LHCN-M2 (cell line): Measurements from ENCODE around the gene ZBTB8A. TPM values are rescaled to one million over a fixed set of nuclear protein-coding genes. Genes with fewer than 3 reads are reported as not detected.

ENCODE experiments used
- DNase-seq: peaks from one replicate; pipeline ENCODE4 v3.0.0-alpha.2; 2012; ENCODE audit warnings: low read depth
- total RNA-seq: library from RNA; depleted of rRNA; stranded (reverse); fragments of >200 nt; gene quantifications from 2 replicates; pipeline ENCODE4 v1.2.3, GENCODE V29; 2014; rRNA removed

The ZBTB8A gene
- total RNA-seq, 1 experiment from 2014 or later, result 5.7 TPM

DNA sequence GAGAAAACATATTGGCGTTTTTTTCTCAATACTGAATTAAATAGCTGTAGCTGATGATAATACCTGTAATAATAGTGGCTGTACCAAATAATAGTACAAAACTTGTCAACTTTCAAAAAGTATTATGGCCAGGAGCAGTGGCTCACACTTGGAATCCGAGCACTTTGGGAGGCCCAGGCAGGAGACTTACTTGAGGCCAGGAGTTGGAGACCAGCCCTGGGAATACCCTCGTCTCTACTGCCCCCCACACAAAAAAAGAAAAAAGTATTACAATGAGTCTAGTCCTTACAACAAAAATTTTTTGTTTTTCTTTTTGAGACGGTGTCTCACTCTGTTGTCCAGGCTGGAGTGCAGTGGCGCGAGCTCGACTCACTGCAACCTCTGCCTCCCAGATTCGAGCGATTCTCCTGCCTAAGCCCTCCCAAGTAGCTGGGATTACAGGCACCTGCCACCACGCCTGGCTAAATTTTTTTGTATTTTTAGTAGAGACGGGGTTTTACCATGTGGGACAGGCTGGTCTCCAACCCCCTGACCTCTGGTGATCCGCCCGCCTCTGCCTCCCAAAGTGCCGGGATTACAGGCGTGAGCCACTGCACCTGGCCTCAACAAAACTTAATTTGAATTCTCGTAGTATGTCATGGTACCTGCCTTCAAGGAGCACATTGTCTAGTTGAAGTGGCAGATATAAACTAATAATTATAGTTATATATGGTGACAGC, 113.2 kb downstream of the ZBTB8A start:
- DNase-seq, result no peak

Other genes with a start within 250 kb of the ZBTB8A start
- gene HDAC1, start 247.3 kb upstream of the ZBTB8A start, total RNA-seq, result 53.0 and 54.4 TPM in 2 replicates
- gene MARCKSL1, start 203.2 kb upstream of the ZBTB8A start, total RNA-seq, result 94.7 and 107 TPM in 2 replicates
- 2.0 and 5.2 TPM in 2 replicates for gene FAM229A, start 176.9 kb upstream of the ZBTB8A start, total RNA-seq
- gene TSSK3, start 176.9 kb upstream of the ZBTB8A start, total RNA-seq, result 0.40 TPM in 1 of 2 replicates, not detected in the other
- 55.4 and 58.0 TPM in 2 replicates for gene BSDC1, start 145.0 kb upstream of the ZBTB8A start, total RNA-seq
- not detected in 2 replicates for gene ZBTB8B, start 74.4 kb upstream of the ZBTB8A start, total RNA-seq
- gene ZBTB8OS, start 111.1 kb downstream of the ZBTB8A start, total RNA-seq, result 33.0 and 34.3 TPM in 2 replicates
- 114 and 150 TPM in 2 replicates for gene RBBP4, start 111.8 kb downstream of the ZBTB8A start, total RNA-seq
- gene SYNC, start 163.3 kb downstream of the ZBTB8A start, total RNA-seq, result 50.5 and 55.2 TPM in 2 replicates